Gastroesophageal sphincter (tissue), 3 donors: ENCODE measurements around the gene BLOC1S1.

Source experiments
- EP300 ChIP-seq: sonication (generic); formaldehyde crosslinking; IDR thresholded peaks from one replicate; pipeline ENCODE4 v1.6.1; 2017; ENCODE audit warnings: antibody characterized with exemption, mild to moderate bottlenecking
- TF ChIP-seq, protein P1 (sequence below), 4 experiments: fragments of 200-600 bp in 2 of 4; fragments of 450-650 bp in 2 of 4; sonication (generic) in 1 of 4; IDR thresholded peaks; one replicate each; pipeline ENCODE4 v1.5.1; 2017 to 2019; ENCODE audit warnings: antibody characterized with exemption in 4 of 4, mild to moderate bottlenecking in 2 of 4, moderate library complexity in 2 of 4

DNA sequence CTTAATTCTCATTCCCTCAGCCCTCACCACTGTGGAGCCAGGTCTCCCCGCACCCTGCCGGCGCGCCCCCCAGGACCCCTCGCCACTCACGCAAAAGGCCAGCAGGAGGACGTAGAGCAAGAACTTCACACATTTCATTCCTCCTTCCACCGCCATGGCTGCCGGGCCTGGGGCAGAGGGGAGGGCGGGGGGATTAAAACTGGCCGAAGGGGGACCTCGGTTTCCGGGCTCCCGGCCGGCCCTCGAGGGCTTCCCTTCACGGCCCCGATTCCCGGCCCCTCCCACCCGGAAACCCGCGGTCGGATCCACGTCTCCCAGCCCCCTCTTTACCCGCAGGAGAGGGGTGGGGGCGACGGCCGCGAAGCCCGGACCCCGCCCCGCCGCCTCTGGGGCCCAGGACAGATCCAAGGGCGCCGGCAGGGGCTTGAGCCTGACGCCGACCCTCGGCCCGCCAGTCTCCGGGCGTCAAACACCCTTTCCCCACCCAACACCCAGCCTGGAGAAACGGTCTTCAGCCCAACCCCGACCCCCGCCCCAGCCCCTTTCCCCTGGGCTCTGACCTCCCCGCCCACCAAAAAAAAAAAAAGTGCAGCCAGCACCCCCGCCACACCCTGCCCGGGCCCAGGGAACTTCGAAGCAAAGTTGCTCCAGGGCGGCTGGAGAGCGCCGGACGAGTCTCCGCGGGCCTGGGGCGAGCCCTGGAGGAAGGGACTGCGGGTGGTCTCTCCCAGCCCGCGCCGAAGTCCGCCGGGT is 12.5 kb downstream of the BLOC1S1 start:
- TF ChIP-seq EP300: no peak
- TF ChIP-seq, protein P1, sequence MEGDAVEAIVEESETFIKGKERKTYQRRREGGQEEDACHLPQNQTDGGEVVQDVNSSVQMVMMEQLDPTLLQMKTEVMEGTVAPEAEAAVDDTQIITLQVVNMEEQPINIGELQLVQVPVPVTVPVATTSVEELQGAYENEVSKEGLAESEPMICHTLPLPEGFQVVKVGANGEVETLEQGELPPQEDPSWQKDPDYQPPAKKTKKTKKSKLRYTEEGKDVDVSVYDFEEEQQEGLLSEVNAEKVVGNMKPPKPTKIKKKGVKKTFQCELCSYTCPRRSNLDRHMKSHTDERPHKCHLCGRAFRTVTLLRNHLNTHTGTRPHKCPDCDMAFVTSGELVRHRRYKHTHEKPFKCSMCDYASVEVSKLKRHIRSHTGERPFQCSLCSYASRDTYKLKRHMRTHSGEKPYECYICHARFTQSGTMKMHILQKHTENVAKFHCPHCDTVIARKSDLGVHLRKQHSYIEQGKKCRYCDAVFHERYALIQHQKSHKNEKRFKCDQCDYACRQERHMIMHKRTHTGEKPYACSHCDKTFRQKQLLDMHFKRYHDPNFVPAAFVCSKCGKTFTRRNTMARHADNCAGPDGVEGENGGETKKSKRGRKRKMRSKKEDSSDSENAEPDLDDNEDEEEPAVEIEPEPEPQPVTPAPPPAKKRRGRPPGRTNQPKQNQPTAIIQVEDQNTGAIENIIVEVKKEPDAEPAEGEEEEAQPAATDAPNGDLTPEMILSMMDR (IDR thresholded peaks at IDR 0.05): peak in 1 of 4 experiments; percentile 8
